T-helper 1 cell treated with Interleukin-12 subunit alpha and Interleukin-12 subunit beta and Interleukin-4 antibody, amounts not matched to agents 30 ng/mL and 1 ng/mL, for 36 hours (primary cell): Measurements from ENCODE around the gene SMAD6. TPM values are rescaled to one million over a fixed set of nuclear protein-coding genes. Genes with fewer than 3 reads are reported as not detected.

Experiments used
- intact Hi-C: fragments of 100-400 bp; cut with micrococcal nuclease; formaldehyde crosslinking; loops from one replicate; pipeline ENCODE4 v1.15.1; 2024
- total RNA-seq: library from RNA; stranded (reverse); gene quantifications from 2 replicates; pipeline ENCODE4 v1.2.3, GENCODE V29; 2022

Gene SMAD6
- total RNA-seq, 1 donor from 2014 or later = 0.37 TPM

GRCh38 chr15:66702787-66703539, 927 bp downstream of the SMAD6 start:
- intact Hi-C loops = loop anchor here (2.0 to 10.0 kb wide), 11 partner anchors 46 to 1136 kb away; partner anchors contain the start of genes C15orf61, DIS3L, MAP2K1 and SNAPC5

DNA sequence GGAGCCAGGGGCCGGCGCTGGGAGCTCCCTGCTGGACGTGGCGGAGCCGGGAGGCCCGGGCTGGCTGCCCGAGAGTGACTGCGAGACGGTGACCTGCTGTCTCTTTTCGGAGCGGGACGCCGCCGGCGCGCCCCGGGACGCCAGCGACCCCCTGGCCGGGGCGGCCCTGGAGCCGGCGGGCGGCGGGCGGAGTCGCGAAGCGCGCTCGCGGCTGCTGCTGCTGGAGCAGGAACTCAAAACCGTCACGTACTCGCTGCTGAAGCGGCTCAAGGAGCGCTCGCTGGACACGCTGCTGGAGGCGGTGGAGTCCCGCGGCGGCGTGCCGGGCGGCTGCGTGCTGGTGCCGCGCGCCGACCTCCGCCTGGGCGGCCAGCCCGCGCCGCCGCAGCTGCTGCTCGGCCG, 1.5 kb downstream of the SMAD6 start:
- intact Hi-C loops = loop anchor here (2.0 to 10.0 kb wide), 11 partner anchors 46 to 1135 kb away; partner anchors contain the start of genes C15orf61, DIS3L, MAP2K1 and SNAPC5

DNA sequence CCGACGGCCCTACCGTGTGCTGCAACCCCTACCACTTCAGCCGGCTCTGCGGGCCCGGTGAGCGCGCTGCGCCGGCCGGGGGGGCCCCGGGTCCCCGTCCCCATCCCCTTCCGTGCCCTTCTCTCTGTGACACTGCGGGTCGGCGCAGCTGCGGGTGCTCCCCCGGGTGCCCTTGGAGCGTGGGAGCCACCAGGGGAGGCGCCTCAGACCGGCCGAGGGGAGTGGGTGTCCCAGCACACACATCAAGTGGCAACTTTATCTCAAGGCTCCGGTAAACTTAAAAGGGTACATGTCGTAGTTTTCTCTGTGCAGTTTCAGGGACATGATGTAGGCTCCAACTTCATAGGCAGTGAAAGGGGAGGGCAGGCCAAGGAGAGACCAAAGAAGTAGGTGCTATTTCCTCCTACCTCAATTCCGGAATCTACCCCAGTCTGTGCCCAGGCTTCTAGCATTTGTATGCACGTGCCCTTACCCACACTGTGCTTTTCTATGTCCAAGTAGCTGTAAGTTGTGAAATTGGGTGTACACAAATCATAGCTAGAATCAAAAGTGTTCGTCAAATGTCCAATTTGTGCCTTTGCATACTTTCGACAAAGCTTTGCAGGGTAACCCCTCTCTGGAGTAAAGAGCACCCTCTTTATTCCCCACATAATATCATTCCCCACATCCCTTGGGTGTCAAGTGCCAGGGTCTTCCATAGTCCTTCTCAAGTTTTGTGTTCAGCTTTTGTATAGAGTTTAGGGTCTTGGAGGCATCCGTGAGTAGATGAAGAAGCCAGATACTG, 2.2 kb downstream of the SMAD6 start:
- intact Hi-C loops = loop anchor here (5.0 to 10.0 kb wide), 7 partner anchors 47 to 818 kb away; partner anchors contain the start of genes C15orf61, DIS3L and SNAPC5

GRCh38 chr15:66704803-66705153, 2.7 kb downstream of the SMAD6 start:
- intact Hi-C loops = loop anchor here (5.0 to 10.0 kb wide), 7 partner anchors 47 to 818 kb away; partner anchors contain the start of genes C15orf61, DIS3L and SNAPC5

- intact Hi-C loops = loop anchor here (10.0 kb wide), 1 partner anchor 429 kb away; no protein-coding TSS in a partner anchor
Measured at GRCh38 chr15:66705277-66706146, 3.5 kb downstream of the SMAD6 start.

- intact Hi-C loops = loop anchor here (10.0 kb wide), 1 partner anchor 429 kb away; no protein-coding TSS in a partner anchor
Measured at GRCh38 chr15:66706225-66706732, 4.2 kb downstream of the SMAD6 start.

- intact Hi-C loops = loop anchor here (10.0 kb wide), 1 partner anchor 428 kb away; no protein-coding TSS in a partner anchor
Measured at GRCh38 chr15:66706840-66707239, 4.8 kb downstream of the SMAD6 start.

DNA sequence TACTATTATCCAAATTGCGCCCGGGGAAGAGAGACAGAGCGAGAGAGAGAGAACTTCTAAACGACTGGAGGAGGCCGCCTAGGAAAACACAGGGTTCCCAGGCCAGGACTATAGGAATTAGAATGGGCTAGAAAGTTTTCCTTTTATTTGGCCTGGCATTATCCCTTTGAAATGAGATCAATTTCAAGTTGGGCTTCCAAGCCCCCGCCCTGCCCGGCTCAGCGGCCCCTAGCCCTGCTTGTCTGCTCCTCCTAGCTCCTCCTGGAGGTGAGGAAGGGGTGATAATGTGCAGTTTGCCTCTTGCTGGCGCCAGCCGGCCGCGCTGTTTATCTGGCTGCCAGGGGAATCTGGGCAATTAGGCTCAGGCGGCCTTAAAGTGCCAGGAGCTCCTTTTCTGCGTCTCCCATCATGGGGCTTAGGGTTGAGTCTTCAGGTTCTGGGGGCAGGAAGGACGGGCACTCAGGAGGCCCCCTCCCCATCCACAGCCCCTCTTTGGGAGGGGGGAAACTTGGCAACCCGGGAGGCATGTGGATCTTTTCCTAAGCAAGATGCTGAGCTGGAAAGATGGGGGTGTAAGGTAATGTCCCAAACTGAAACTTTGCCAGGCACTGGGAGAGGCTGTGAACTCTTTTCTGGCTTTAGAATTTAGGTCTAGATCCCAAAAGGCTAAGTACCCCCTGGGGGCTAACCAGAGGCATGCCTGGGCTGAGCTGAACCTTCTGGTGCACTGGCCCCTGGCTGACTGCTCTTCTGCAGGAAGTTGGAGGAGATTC, 5.5 kb downstream of the SMAD6 start:
- intact Hi-C loops = loop anchor here (10.0 kb wide), 1 partner anchor 427 kb away; no protein-coding TSS in a partner anchor

DNA sequence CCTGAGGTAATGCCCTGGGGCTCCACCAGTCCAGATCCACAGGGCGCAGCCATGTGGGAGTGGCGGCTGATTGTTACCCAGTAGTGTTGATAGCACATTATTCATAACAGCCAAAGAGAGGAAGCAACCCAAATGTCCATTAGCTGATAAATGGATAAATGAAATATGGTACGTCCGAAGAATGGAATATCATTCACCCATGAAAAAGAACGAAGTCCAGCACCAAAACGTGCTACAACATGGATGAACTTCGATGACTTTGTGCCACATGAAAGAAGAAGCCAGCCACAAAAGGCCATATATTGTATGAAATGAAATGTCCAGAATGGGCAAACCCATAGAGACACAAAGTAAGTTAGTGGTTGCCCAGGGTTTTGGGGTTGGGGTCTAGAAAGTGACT, 6.4 kb downstream of the SMAD6 start:
- intact Hi-C loops = loop anchor here (10.0 kb wide), 1 partner anchor 426 kb away; no protein-coding TSS in a partner anchor

- intact Hi-C loops = loop anchor here (10.0 kb wide), 1 partner anchor 425 kb away; no protein-coding TSS in a partner anchor
Measured at GRCh38 chr15:66709884-66710283, 7.8 kb downstream of the SMAD6 start.

- intact Hi-C loops = no loop called here
Measured at GRCh38 chr15:66711260-66711659, 9.2 kb downstream of the SMAD6 start.

DNA sequence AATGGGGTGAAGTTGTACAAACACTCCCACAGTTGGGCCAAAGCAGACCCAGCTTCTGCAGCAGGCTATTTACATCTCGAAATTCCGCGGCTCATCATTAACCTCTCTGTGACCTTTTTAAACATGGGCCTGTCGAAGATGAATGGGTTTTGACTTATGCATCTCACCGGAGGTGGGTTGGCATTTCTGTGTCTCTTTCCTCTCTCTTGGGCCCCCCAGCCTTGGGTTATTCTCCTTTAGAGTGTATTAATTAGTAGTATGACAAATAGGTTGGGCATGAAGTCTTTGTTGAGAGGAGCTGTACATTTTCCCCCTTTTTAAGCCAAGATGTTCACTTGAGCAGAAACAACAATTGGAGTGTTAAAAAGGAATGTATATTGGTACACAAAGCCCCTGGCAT, 9.8 kb downstream of the SMAD6 start:
- intact Hi-C loops = no loop called here

DNA sequence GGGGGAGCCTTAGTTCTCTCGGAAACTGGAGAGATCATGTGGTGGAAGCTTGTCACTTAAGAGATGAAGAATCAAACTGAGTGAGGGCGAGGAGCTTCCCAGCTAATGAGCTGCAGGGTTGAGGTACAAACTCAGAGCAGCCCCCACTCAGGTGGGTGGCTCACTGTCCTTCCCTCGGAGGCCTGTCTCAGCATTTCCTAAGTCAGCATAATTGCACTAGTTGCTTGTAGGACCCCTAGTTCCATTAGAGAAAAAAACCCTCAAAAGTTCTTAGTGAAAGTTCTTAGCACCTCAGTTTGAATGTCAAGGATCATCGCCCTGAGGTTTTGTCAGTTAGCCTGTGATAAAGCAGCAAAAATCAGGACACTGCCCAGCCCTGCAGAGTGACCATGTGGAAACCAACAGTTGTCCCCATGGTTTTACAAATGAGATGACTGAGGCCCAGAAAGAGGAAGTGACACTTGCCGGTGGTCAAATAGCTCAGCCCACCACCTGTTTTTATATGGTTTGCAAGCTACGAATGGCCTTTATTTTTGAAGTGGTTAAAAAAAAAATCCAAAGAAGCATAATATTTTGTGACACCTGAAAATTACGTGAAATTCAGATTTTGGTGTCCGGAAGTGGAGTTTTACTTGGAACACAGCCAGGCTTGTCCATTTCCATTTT, 11.9 kb downstream of the SMAD6 start:
- intact Hi-C loops = no loop called here

GRCh38 chr15:66714543-66714981, 12.5 kb downstream of the SMAD6 start:
- intact Hi-C loops = no loop called here

GRCh38 chr15:66715181-66715624, 13.2 kb downstream of the SMAD6 start:
- intact Hi-C loops = no loop called here

- intact Hi-C loops = no loop called here
Measured at GRCh38 chr15:66715720-66716655, 14.0 kb downstream of the SMAD6 start.

GRCh38 chr15:66716656-66717020, 14.6 kb downstream of the SMAD6 start:
- intact Hi-C loops = no loop called here
